Caco-2 (cell line): ENCODE results near the gene GIPC2. TPM values are rescaled to one million over a fixed set of nuclear protein-coding genes. Genes with fewer than 3 reads are reported as not detected.

ENCODE experiments used
- BruUV-seq: library from RNA; stranded (reverse); fragments of 400-500 nt; replicated peaks from 2 replicates; lab custom pipeline; 2021; lab: Mats Ljungman, UMichigan
- CTCF ChIA-PET: fragments of 300-600 bp; sonication (Branson Sonifier 250); formaldehyde crosslinking; loops from one replicate; lab custom pipeline; 2022; ENCODE audit warnings: antibody characterized with exemption; lab: Charles Lee
- POLR2A ChIA-PET: fragments of 300-600 bp; sonication (Branson Sonifier 250); formaldehyde crosslinking; loops from one replicate; lab custom pipeline; 2022; ENCODE audit warnings: antibody characterized with exemption; lab: Charles Lee
- DNase-seq, 2 experiments: peaks; one replicate each; pipeline versions ENCODE4 v3.0.0 to v3.0.0-alpha.2; 2020 to 2022
- H3K27me3 ChIP-seq: replicated peaks from 2 replicates; pipeline ENCODE4 v1.6.0; 2011; ENCODE audit warnings: low read length; ENCODE audit not compliant: control insufficient read depth, insufficient read depth
- H3K36me3 ChIP-seq: 2 replicates; pipeline ENCODE4 v1.5.1; 2011; ENCODE audit warnings: low read length; ENCODE audit not compliant: control insufficient read depth, insufficient read depth
- H3K4me1 ChIP-seq: fragments of 250-450 bp; sonication (Bioruptor Pico); 2 replicates; pipeline ENCODE4 v1.5.1; 2020; ENCODE audit warnings: mild to moderate bottlenecking
- H3K4me3 ChIP-seq: 2 replicates; pipeline ENCODE4 v1.5.1; 2011; ENCODE audit warnings: low read depth, mild to moderate bottlenecking, control low read depth, low read length
- H3K9me3 ChIP-seq: fragments of 250-450 bp; sonication (Bioruptor Pico); 2 replicates; pipeline ENCODE4 v1.5.1; 2020; ENCODE audit warnings: mild to moderate bottlenecking, moderate library complexity
- H3K27ac Mint-ChIP-seq: one replicate; pipeline ENCODE4 v1.8.0; 2022; ENCODE audit warnings: mixed read lengths; ENCODE audit not compliant: unreplicated experiment
- H3K27me3 Mint-ChIP-seq: one replicate; pipeline ENCODE4 v1.8.0; 2022; ENCODE audit warnings: mixed read lengths; ENCODE audit not compliant: insufficient read depth, unreplicated experiment
- H3K36me3 Mint-ChIP-seq: one replicate; pipeline ENCODE4 v1.8.0; 2022; ENCODE audit warnings: mild to moderate bottlenecking, mixed read lengths; ENCODE audit not compliant: insufficient read depth, unreplicated experiment
- H3K4me1 Mint-ChIP-seq: one replicate; pipeline ENCODE4 v1.8.0; 2022; ENCODE audit warnings: low read depth, mixed read lengths; ENCODE audit not compliant: unreplicated experiment
- H3K4me3 Mint-ChIP-seq: one replicate; pipeline ENCODE4 v1.8.0; 2022; ENCODE audit warnings: mild to moderate bottlenecking, moderate library complexity, mixed read lengths; ENCODE audit not compliant: unreplicated experiment
- H3K9me3 Mint-ChIP-seq: one replicate; pipeline ENCODE4 v1.8.0; 2022; ENCODE audit warnings: mixed read lengths; ENCODE audit not compliant: unreplicated experiment
- CTCF ChIP-seq, 2 experiments: fragments of 200-600 bp in 1 of 2; IDR thresholded peaks; 1 replicate in 1 of 2; 2 replicates in 1 of 2; pipeline versions ENCODE4 v1.5.1 to v1.8.0; 2011 to 2022; ENCODE audit warnings: antibody characterized with exemption in 1 of 2, control low read depth in 1 of 2, inconsistent platforms in 1 of 2, low read depth in 1 of 2, low read length in 1 of 2, mild to moderate bottlenecking in 1 of 2, moderate library complexity in 1 of 2; ENCODE audit not compliant: insufficient read depth in 1 of 2, severe bottlenecking in 1 of 2, unreplicated experiment in 1 of 2
- intact Hi-C: fragments of 100-400 bp; cut with micrococcal nuclease; formaldehyde crosslinking; loops from one replicate; pipeline ENCODE4 v1.10.0; 2022; ENCODE audit not compliant: unreplicated experiment
- total RNA-seq: library from RNA; stranded (reverse); gene quantifications from 2 replicates; pipeline ENCODE4 v1.2.3, GENCODE V29; 2022

Gene GIPC2
- total RNA-seq, 1 experiment from 2014 or later, result 4.4 TPM

- TF ChIP-seq CTCF (IDR thresholded peaks at IDR 0.05; ENCODE audit: insufficient read depth in 1 of 2, low read depth in 1 of 2, low read length in 1 of 2, severe bottlenecking in 1 of 2, unreplicated experiment in 1 of 2), result no peak
- H3K4me3 Mint-ChIP-seq, result no peak overlapping the region
- ChIA-PET CTCF (no interaction called here), POLR2A (no interaction called here)
- H3K36me3 Mint-ChIP-seq, result no peaks in the 10 kb centered on the region
- Histone ChIP-seq H3K4me1 (no peaks in the 10 kb centered on the region), H3K27me3 (no peaks in the 10 kb centered on the region), H3K9me3 (no peaks in the 10 kb centered on the region), H3K4me3 (no peak overlapping the region), H3K36me3 (no peaks in the 10 kb centered on the region)
- no peaks in the 10 kb centered on the region for H3K27me3 Mint-ChIP-seq
- no peak for DNase-seq
- intact Hi-C loops, result no loop called here
- BruUV-seq, result no TSS peak
- no peaks in the 10 kb centered on the region for H3K4me1 Mint-ChIP-seq
- H3K9me3 Mint-ChIP-seq, result no peaks in the 10 kb centered on the region
- H3K27ac Mint-ChIP-seq, result no peak overlapping the region
Observed at GRCh38 chr1:78121710-78122109, 75.9 kb downstream of the GIPC2 start.

GRCh38 chr1:78122389-78122788, 76.6 kb downstream of the GIPC2 start:
- no peak overlapping the region for H3K4me3 ChIP-seq
- Mint-ChIP-seq H3K27me3 (no peaks in the 10 kb centered on the region), H3K27ac (no peak overlapping the region), H3K4me3 (no peak overlapping the region), H3K4me1 (no peaks in the 10 kb centered on the region), H3K9me3 (no peaks in the 10 kb centered on the region), H3K36me3 (no peaks in the 10 kb centered on the region)
- no peak for DNase-seq
- H3K4me1 ChIP-seq, result no peaks in the 10 kb centered on the region
- BruUV-seq, result no TSS peak
- TF ChIP-seq CTCF (IDR thresholded peaks at IDR 0.05; ENCODE audit: insufficient read depth in 1 of 2, low read depth in 1 of 2, low read length in 1 of 2, severe bottlenecking in 1 of 2, unreplicated experiment in 1 of 2), result no peak
- no peaks in the 10 kb centered on the region for H3K9me3 ChIP-seq
- ChIA-PET CTCF (no interaction called here), POLR2A (no interaction called here)
- H3K36me3 ChIP-seq, result no peaks in the 10 kb centered on the region
- no peaks in the 10 kb centered on the region for H3K27me3 ChIP-seq
- intact Hi-C loops, result no loop called here

- no peaks in the 10 kb centered on the region for H3K27me3 ChIP-seq
- H3K9me3 ChIP-seq, result no peaks in the 10 kb centered on the region
- no peaks in the 10 kb centered on the region for H3K4me1 ChIP-seq
- Mint-ChIP-seq H3K4me1 (no peaks in the 10 kb centered on the region), H3K4me3 (no peak overlapping the region), H3K9me3 (no peaks in the 10 kb centered on the region), H3K36me3 (no peaks in the 10 kb centered on the region), H3K27ac (no peak overlapping the region), H3K27me3 (no peaks in the 10 kb centered on the region)
- no peaks in the 10 kb centered on the region for H3K36me3 ChIP-seq
- ChIA-PET POLR2A (no interaction called here), CTCF (no interaction called here)
- no peak for DNase-seq
- TF ChIP-seq CTCF (IDR thresholded peaks at IDR 0.05; ENCODE audit: insufficient read depth in 1 of 2, low read depth in 1 of 2, low read length in 1 of 2, severe bottlenecking in 1 of 2, unreplicated experiment in 1 of 2), result no peak
- no TSS peak for BruUV-seq
- no peak overlapping the region for H3K4me3 ChIP-seq
- intact Hi-C loops, result no loop called here
Observed at GRCh38 chr1:78126506-78126905, 80.7 kb downstream of the GIPC2 start.
